ENCODE results near the gene AXIN1.

DNA sequence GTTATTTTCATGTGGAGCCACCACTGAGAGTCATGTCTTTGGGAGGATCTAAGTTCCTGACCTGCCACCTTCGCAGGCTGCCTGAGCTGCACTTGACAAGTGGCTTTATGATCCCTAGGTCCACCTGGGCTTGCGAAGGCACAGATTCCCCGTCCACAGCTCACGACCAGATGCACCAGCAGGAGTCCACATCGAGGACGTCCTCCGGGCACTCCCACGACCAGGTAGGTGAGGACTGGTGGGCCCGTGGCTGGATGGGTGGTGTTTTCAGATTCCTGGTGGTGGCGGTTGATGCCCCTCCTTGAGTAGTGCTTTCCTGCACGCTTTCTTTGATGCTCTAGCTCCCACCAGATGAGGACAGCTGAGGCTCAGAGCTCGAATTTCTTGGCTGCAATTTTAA is 103.1 kb downstream of the AXIN1 start:
- TF ChIP-seq, protein P1, sequence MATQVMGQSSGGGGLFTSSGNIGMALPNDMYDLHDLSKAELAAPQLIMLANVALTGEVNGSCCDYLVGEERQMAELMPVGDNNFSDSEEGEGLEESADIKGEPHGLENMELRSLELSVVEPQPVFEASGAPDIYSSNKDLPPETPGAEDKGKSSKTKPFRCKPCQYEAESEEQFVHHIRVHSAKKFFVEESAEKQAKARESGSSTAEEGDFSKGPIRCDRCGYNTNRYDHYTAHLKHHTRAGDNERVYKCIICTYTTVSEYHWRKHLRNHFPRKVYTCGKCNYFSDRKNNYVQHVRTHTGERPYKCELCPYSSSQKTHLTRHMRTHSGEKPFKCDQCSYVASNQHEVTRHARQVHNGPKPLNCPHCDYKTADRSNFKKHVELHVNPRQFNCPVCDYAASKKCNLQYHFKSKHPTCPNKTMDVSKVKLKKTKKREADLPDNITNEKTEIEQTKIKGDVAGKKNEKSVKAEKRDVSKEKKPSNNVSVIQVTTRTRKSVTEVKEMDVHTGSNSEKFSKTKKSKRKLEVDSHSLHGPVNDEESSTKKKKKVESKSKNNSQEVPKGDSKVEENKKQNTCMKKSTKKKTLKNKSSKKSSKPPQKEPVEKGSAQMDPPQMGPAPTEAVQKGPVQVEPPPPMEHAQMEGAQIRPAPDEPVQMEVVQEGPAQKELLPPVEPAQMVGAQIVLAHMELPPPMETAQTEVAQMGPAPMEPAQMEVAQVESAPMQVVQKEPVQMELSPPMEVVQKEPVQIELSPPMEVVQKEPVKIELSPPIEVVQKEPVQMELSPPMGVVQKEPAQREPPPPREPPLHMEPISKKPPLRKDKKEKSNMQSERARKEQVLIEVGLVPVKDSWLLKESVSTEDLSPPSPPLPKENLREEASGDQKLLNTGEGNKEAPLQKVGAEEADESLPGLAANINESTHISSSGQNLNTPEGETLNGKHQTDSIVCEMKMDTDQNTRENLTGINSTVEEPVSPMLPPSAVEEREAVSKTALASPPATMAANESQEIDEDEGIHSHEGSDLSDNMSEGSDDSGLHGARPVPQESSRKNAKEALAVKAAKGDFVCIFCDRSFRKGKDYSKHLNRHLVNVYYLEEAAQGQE (IDR thresholded peaks at IDR 0.05; ENCODE audit: borderline replicate concordance), result no peak
- TF ChIP-seq, protein P1 (CRISPR knock-in tag; IDR thresholded peaks at IDR 0.05; ENCODE audit: low read depth), result no peak
- TF ChIP-seq HNRNPL (IDR thresholded peaks at IDR 0.05; ENCODE audit: low read depth, low read length), result no peak
- TF ChIP-seq, protein P2, sequence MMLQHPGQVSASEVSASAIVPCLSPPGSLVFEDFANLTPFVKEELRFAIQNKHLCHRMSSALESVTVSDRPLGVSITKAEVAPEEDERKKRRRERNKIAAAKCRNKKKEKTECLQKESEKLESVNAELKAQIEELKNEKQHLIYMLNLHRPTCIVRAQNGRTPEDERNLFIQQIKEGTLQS (IDR thresholded peaks at IDR 0.05), result no peak
- TF ChIP-seq, protein P2 (CRISPR knock-in tag; conservative IDR thresholded peaks at IDR 0.05), result no peak
- no peak for TF ChIP-seq STAT5A (IDR thresholded peaks at IDR 0.05; ENCODE audit: borderline replicate concordance, low read length)
- TF ChIP-seq RAD21 (CRISPR knock-in tag; conservative IDR thresholded peaks at IDR 0.05 in 1 of 2, IDR thresholded peaks at IDR 0.05 in 1 of 2), result no peak
- TF ChIP-seq, protein P3, sequence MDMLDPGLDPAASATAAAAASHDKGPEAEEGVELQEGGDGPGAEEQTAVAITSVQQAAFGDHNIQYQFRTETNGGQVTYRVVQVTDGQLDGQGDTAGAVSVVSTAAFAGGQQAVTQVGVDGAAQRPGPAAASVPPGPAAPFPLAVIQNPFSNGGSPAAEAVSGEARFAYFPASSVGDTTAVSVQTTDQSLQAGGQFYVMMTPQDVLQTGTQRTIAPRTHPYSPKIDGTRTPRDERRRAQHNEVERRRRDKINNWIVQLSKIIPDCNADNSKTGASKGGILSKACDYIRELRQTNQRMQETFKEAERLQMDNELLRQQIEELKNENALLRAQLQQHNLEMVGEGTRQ (CRISPR knock-in tag; IDR thresholded peaks at IDR 0.05), result no peak
- no peak for TF ChIP-seq CHCHD3 (CRISPR knock-in tag; IDR thresholded peaks at IDR 0.05)
- TF ChIP-seq ZNF274 (IDR thresholded peaks at IDR 0.05; ENCODE audit: borderline replicate concordance, low read depth, low read length), result no peak
- TF ChIP-seq SP1 (CRISPR knock-in tag; IDR thresholded peaks at IDR 0.05), result no peak
- TF ChIP-seq, protein P4, sequence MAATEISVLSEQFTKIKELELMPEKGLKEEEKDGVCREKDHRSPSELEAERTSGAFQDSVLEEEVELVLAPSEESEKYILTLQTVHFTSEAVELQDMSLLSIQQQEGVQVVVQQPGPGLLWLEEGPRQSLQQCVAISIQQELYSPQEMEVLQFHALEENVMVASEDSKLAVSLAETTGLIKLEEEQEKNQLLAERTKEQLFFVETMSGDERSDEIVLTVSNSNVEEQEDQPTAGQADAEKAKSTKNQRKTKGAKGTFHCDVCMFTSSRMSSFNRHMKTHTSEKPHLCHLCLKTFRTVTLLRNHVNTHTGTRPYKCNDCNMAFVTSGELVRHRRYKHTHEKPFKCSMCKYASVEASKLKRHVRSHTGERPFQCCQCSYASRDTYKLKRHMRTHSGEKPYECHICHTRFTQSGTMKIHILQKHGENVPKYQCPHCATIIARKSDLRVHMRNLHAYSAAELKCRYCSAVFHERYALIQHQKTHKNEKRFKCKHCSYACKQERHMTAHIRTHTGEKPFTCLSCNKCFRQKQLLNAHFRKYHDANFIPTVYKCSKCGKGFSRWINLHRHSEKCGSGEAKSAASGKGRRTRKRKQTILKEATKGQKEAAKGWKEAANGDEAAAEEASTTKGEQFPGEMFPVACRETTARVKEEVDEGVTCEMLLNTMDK (IDR thresholded peaks at IDR 0.05; ENCODE audit: borderline replicate concordance, insufficient read depth, low read depth, low read length, poor library complexity, severe bottlenecking), result no peak
- no peak for TF ChIP-seq PRPF4 (IDR thresholded peaks at IDR 0.05; ENCODE audit: insufficient read depth, low read depth, low read length, poor library complexity, severe bottlenecking)
- no peak for TF ChIP-seq HDGF (IDR thresholded peaks at IDR 0.05)
- TF ChIP-seq CHD4 (IDR thresholded peaks at IDR 0.05; ENCODE audit: insufficient read depth, insufficient replicate concordance, low read depth, low read length, poor library complexity, severe bottlenecking), result no peak

Data from K562 (cell line).